HG02973 (cell line): ENCODE data around the gene EXOC1.
A peak's percentile ranks its signal among the peaks of the same experiment; 100 is the strongest.
"Not testable (repeated sequence)": the region's sequence is repeated elsewhere in the genome, so short reads cannot be mapped to it uniquely, and the experiment has no call there.

ENCODE experiments used
- ATAC-seq: cut with Tn5 transposase; IDR thresholded peaks from one replicate; pipeline ENCODE4 v1.9.1; 2021; ENCODE audit warnings: moderate library complexity; ENCODE audit not compliant: unreplicated experiment

Gene EXOC1

GRCh38 chr4:55853484-55854046 is at the start of gene EXOC1:
Gene EXOC1 (plus strand): TSS chr4:55853648. CDS start chr4:55858324, 4,676 bp downstream.
- ATAC-seq, result peak; percentile 99

GRCh38 chr4:55807556-55807955 is 45.9 kb upstream of the EXOC1 start:
- no peak for ATAC-seq

- no peak for ATAC-seq
Observed at GRCh38 chr4:55808186-55808585, 45.3 kb upstream of the EXOC1 start.

- ATAC-seq, result no peak
Observed at GRCh38 chr4:55808632-55809031, 44.8 kb upstream of the EXOC1 start.

- no peak for ATAC-seq
Observed at GRCh38 chr4:55817691-55818090, 35.8 kb upstream of the EXOC1 start.

- ATAC-seq, result no peak
Observed at GRCh38 chr4:55819634-55820033, 33.8 kb upstream of the EXOC1 start, which contains the start of gene EXOC1L. Gene EXOC1L (plus strand): TSS chr4:55819790. CDS start chr4:55820027, 237 bp downstream.

- no peak for ATAC-seq
Observed at GRCh38 chr4:55820279-55820678, 33.2 kb upstream of the EXOC1 start.

GRCh38 chr4:55822329-55822728 is 31.1 kb upstream of the EXOC1 start:
- no peak for ATAC-seq

- no peak for ATAC-seq
Observed at GRCh38 chr4:55824865-55825264, 28.6 kb upstream of the EXOC1 start.

GRCh38 chr4:55826986-55827385 is 26.5 kb upstream of the EXOC1 start:
- no peak for ATAC-seq

- ATAC-seq, result no peak
Observed at GRCh38 chr4:55827582-55827981, 25.9 kb upstream of the EXOC1 start.

- ATAC-seq, result no peak
Observed at GRCh38 chr4:55830048-55830447, 23.4 kb upstream of the EXOC1 start.

- no peak for ATAC-seq
Observed at GRCh38 chr4:55830716-55831115, 22.7 kb upstream of the EXOC1 start.

- no peak for ATAC-seq
Observed at GRCh38 chr4:55834086-55834795, 19.2 kb upstream of the EXOC1 start.

- ATAC-seq, result no peak
Observed at GRCh38 chr4:55837903-55838302, 15.5 kb upstream of the EXOC1 start.

- no peak for ATAC-seq
Observed at GRCh38 chr4:55838356-55838755, 15.1 kb upstream of the EXOC1 start.

GRCh38 chr4:55838952-55839351 is 14.5 kb upstream of the EXOC1 start:
- ATAC-seq, result no peak

- ATAC-seq, result no peak
Observed at GRCh38 chr4:55840956-55841355, 12.5 kb upstream of the EXOC1 start.

- ATAC-seq, result not testable (repeated sequence)
Observed at GRCh38 chr4:55841373-55842239, 11.8 kb upstream of the EXOC1 start.

GRCh38 chr4:55842312-55842711 is 11.1 kb upstream of the EXOC1 start:
- ATAC-seq, result not testable (repeated sequence)

GRCh38 chr4:55849724-55850123 is 3.7 kb upstream of the EXOC1 start:
- no peak for ATAC-seq

GRCh38 chr4:55851885-55852284 is 1.6 kb upstream of the EXOC1 start:
- no peak for ATAC-seq
